SK-N-SH treated with all-trans-retinoic acid at 6 μM for 48 hours (cell line): Measurements from ENCODE around the gene MAP3K7CL.

ENCODE experiments used
- ARNTL ChIP-seq: fragments of 450-650 bp; formaldehyde crosslinking; IDR thresholded peaks from 2 replicates; pipeline ENCODE4 v1.5.0; 2020; ENCODE audit warnings: low read depth, mild to moderate bottlenecking, moderate library complexity, borderline replicate concordance
- ISL1 ChIP-seq: fragments of 250-450 bp; sonication (Bioruptor Pico); IDR thresholded peaks from 2 replicates; pipeline ENCODE4 v2.1.2; 2022; ENCODE audit warnings: mild to moderate bottlenecking, moderate library complexity
- TCF4 ChIP-seq: fragments of 250-450 bp; sonication (Bioruptor Pico); IDR thresholded peaks from 2 replicates; pipeline ENCODE4 v1.8.0; 2021; ENCODE audit warnings: mild to moderate bottlenecking, moderate library complexity, borderline replicate concordance
- TOX ChIP-seq: fragments of 250-450 bp; sonication (Bioruptor Pico); IDR thresholded peaks from 2 replicates; pipeline ENCODE4 v1.8.0; 2021; ENCODE audit warnings: mild to moderate bottlenecking, moderate library complexity, borderline replicate concordance
- ZC3H10 ChIP-seq: fragments of 250-450 bp; sonication (Bioruptor Pico); IDR thresholded peaks from 2 replicates; pipeline ENCODE4 v1.5.1; 2021; ENCODE audit warnings: mild to moderate bottlenecking, moderate library complexity
- ZFP3 ChIP-seq: fragments of 250-450 bp; sonication (Bioruptor Pico); IDR thresholded peaks from 2 replicates; pipeline ENCODE4 v1.5.0; 2020; ENCODE audit warnings: mild to moderate bottlenecking, moderate library complexity
- TF ChIP-seq, protein P1 (sequence below): fragments of 250-450 bp; sonication (Bioruptor Pico); IDR thresholded peaks from 2 replicates; pipeline ENCODE4 v1.5.1; 2020; ENCODE audit warnings: low read depth, mild to moderate bottlenecking, moderate library complexity

DNA sequence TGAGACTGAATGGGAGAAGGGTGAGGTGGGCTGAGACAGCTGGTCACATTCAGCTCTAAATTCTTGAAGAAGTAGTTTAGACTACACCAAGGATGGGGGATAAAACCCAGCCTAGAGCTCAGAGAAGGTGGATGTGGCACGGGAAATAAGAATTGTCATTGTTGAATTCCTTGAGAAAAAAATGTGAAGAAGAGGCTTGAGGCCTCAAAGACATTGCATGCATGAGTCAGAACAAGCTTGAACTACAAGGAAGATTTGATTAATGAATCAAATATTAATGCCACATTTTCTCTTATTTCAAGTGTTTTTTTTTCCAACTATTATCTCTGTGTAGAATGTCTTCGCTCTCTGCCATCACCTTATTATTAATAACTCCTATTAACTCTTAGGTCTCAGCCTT lies 58.9 kb downstream of the MAP3K7CL start:
- TF ChIP-seq, protein P1, sequence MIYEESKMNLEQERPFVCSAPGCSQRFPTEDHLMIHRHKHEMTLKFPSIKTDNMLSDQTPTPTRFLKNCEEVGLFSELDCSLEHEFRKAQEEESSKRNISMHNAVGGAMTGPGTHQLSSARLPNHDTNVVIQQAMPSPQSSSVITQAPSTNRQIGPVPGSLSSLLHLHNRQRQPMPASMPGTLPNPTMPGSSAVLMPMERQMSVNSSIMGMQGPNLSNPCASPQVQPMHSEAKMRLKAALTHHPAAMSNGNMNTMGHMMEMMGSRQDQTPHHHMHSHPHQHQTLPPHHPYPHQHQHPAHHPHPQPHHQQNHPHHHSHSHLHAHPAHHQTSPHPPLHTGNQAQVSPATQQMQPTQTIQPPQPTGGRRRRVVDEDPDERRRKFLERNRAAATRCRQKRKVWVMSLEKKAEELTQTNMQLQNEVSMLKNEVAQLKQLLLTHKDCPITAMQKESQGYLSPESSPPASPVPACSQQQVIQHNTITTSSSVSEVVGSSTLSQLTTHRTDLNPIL (CRISPR knock-in tag), result no peak
- TF ChIP-seq ZFP3 (CRISPR knock-in tag) (no peak), ISL1 (CRISPR knock-in tag) (no peak), TCF4 (CRISPR knock-in tag) (no peak), ARNTL (CRISPR knock-in tag) (no peak), ZC3H10 (CRISPR knock-in tag) (no peak), TOX (no peak)
